Natural killer cell (primary cell): ENCODE results near the gene CTIF. TPM values are rescaled to one million over a fixed set of nuclear protein-coding genes. Genes with fewer than 3 reads are reported as not detected.

Experiments
- ATAC-seq, 3 donors: fragments of 150-1000 bp in 2 of 3; fragments of 200-7000 bp in 1 of 3; cut with Tn5 transposase; 1 replicate in 1 of 3; 2 replicates in 2 of 3; pipeline ENCODE4 v1.10.0; 2021; ENCODE audit warnings: mild to moderate bottlenecking in 2 of 3, moderate library complexity in 2 of 3
- DNase-seq, 2 donors: peaks; one replicate each; pipeline versions ENCODE4 v3.0.0 to v3.0.0-alpha.2; 2013 to 2021; ENCODE audit warnings: mixed read lengths in 1 of 2
- H3K27ac ChIP-seq: one replicate; pipeline ENCODE4 v1.5.1; 2013; ENCODE audit warnings: mild to moderate bottlenecking, low read length
- H3K27me3 ChIP-seq: one replicate; pipeline ENCODE4 v1.6.1; 2013; ENCODE audit warnings: low read length; ENCODE audit not compliant: control insufficient read depth, insufficient read depth
- H3K36me3 ChIP-seq: one replicate; pipeline ENCODE4 v1.6.1; 2013; ENCODE audit warnings: low read length; ENCODE audit not compliant: control insufficient read depth, insufficient read depth
- H3K4me1 ChIP-seq: one replicate; pipeline ENCODE4 v1.6.1; 2013; ENCODE audit warnings: low read length; ENCODE audit not compliant: control insufficient read depth, insufficient read depth
- H3K4me3 ChIP-seq: one replicate; pipeline ENCODE4 v1.5.1; 2013; ENCODE audit warnings: low read length
- H3K9me3 ChIP-seq: one replicate; pipeline ENCODE4 v1.6.1; 2013; ENCODE audit warnings: low read length; ENCODE audit not compliant: control insufficient read depth, insufficient read depth
- H3K27ac Mint-ChIP-seq, 2 donors: one replicate each; pipeline ENCODE4 v1.8.0; 2022; ENCODE audit warnings: mild to moderate bottlenecking in 2 of 2, mixed read lengths in 2 of 2, moderate library complexity in 1 of 2
- H3K27me3 Mint-ChIP-seq, 2 donors: one replicate each; pipeline ENCODE4 v1.8.0; 2022; ENCODE audit warnings: low read depth in 2 of 2, mixed read lengths in 2 of 2
- H3K36me3 Mint-ChIP-seq: one replicate; pipeline ENCODE4 v1.8.0; 2022; ENCODE audit warnings: mixed read lengths
- H3K4me1 Mint-ChIP-seq, 2 donors: one replicate each; pipeline ENCODE4 v1.8.0; 2022; ENCODE audit warnings: mixed read lengths in 2 of 2
- H3K4me3 Mint-ChIP-seq: one replicate; pipeline ENCODE4 v1.8.0; 2022; ENCODE audit warnings: mild to moderate bottlenecking, moderate library complexity, mixed read lengths
- H3K9me3 Mint-ChIP-seq, 2 donors: one replicate each; pipeline ENCODE4 v1.8.0; 2022; ENCODE audit warnings: mixed read lengths in 2 of 2
- WGBS: methylation state at CpG from one replicate; pipeline ENCODE4 v1.1.7; 2013; ENCODE audit warnings: missing lambda C conversion rate; ENCODE audit not compliant: insufficient coverage; 5-methylcytosine and 5-hydroxymethylcytosine counted together
- intact Hi-C: fragments of 100-400 bp; cut with micrococcal nuclease; formaldehyde crosslinking; loops from one replicate; pipeline ENCODE4 v1.14.2; 2022
- total RNA-seq, 4 donors: library from RNA; stranded (reverse); fragments of 120-200 nt in 1 of 4; gene quantifications; one replicate each; pipeline versions ENCODE4 v1.2.3 to v1.2.4, GENCODE V29; 2013 to 2022
- TF ChIP-seq, protein P1 (sequence below): fragments of 200-600 bp; IDR thresholded peaks from one replicate; pipeline ENCODE4 v1.8.0; 2022; ENCODE audit warnings: antibody characterized with exemption

The CTIF gene
- total RNA-seq, 3 donors from 2014 or later (not counting 1 experiment from before 2014, with no cell fraction given): 6.9 to 10.2 (median 8.2) TPM

DNA sequence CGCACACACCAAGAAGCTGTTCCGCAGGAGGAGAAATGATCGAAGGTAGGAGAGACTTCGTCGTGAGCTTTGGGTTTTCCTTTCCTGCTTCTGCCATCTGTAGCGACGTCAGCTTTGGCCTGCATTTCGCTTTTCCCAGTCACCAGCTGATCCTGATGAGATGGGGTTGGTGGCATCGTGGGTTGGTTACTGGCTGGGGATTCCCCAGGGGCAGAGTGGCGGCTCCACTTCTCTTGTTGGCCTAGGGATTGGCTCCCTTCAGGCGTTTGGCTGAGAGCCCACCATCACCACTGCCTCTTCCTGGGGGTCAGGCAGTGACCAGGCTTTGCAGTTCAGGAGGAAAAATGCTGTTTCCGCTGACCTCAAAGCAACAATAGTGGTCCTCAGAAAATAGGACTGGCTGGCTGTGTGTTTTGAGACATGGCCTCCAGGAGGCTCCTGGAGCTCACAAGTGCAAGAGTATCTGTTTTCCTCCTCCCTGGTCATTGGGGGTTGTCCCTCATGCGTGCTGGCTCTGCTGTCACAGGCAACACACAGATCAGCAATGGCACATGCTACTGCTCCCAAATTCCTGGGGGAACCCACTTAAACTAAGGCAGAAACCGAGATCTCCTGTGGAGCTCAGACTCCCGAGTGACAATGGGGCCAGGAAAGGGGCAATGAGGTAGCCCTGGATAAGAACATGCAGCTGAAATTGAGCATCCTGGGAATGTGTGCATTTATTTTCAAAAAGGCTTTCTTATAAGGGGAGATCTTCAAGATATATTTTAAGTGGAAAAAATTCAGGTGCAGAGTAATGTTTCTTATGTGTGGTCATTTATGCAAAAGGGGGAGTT, 173.0 kb downstream of the CTIF start:
- H3K9me3 Mint-ChIP-seq: no peaks in the 10 kb centered on the region
- Histone ChIP-seq H3K4me3 (no peak overlapping the region), H3K36me3 (no peaks in the 10 kb centered on the region), H3K9me3 (no peaks in the 10 kb centered on the region), H3K27me3 (no peaks in the 10 kb centered on the region), H3K27ac (no peak overlapping the region), H3K4me1 (peaks cover 18% of the 10 kb centered on the region)
- TF ChIP-seq, protein P1, sequence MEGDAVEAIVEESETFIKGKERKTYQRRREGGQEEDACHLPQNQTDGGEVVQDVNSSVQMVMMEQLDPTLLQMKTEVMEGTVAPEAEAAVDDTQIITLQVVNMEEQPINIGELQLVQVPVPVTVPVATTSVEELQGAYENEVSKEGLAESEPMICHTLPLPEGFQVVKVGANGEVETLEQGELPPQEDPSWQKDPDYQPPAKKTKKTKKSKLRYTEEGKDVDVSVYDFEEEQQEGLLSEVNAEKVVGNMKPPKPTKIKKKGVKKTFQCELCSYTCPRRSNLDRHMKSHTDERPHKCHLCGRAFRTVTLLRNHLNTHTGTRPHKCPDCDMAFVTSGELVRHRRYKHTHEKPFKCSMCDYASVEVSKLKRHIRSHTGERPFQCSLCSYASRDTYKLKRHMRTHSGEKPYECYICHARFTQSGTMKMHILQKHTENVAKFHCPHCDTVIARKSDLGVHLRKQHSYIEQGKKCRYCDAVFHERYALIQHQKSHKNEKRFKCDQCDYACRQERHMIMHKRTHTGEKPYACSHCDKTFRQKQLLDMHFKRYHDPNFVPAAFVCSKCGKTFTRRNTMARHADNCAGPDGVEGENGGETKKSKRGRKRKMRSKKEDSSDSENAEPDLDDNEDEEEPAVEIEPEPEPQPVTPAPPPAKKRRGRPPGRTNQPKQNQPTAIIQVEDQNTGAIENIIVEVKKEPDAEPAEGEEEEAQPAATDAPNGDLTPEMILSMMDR: peak; percentile 20
- no peaks in the 10 kb centered on the region for H3K27me3 Mint-ChIP-seq
- H3K27ac Mint-ChIP-seq: no peak overlapping the region
- peaks cover 7 to 15% of the 10 kb centered on the region in 2 donors for H3K4me1 Mint-ChIP-seq
- intact Hi-C loops: no loop called here
- DNase-seq: peak in 1 of 2 donors; percentile 53
- H3K4me3 Mint-ChIP-seq: no peak overlapping the region
- ATAC-seq: peak in 2 of 3 donors; percentile 54 to 64
- no peaks in the 10 kb centered on the region for H3K36me3 Mint-ChIP-seq
- 72% methylated on average over 15 of the region's 15 CpGs for WGBS

DNA sequence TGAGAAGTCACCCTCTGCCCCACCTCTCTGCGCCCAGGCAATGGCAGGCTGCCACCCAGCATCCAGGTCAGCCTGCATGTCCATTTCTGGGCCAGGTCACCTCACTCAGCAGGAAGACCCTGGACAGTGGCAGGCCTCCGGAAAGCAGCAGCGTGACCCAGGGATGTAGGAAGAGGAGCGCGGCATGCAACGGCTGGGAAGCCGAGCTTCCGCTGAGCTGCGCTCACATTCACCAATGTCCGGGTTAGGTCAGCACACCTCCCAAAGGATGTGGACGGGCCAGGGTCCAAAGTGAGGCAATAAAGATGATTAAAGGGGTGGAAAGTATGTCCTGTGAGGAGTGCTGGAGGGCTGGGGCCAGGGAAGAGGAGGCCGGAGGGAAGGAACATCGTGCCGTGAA, 174.5 kb downstream of the CTIF start:
- Mint-ChIP-seq H3K9me3 (no peaks in the 10 kb centered on the region), H3K27ac (no peak overlapping the region), H3K36me3 (no peaks in the 10 kb centered on the region), H3K4me3 (no peak overlapping the region), H3K27me3 (no peaks in the 10 kb centered on the region), H3K4me1 (peaks cover 7% of the 10 kb centered on the region in 2 donors)
- ATAC-seq (no peak), DNase-seq (no peak)
- Histone ChIP-seq H3K9me3 (no peaks in the 10 kb centered on the region), H3K27ac (no peak overlapping the region), H3K4me1 (peaks cover 18% of the 10 kb centered on the region), H3K4me3 (no peak overlapping the region), H3K36me3 (no peaks in the 10 kb centered on the region), H3K27me3 (no peaks in the 10 kb centered on the region)
- intact Hi-C loops: no loop called here
- 97% methylated on average over 14 of the region's 14 CpGs for WGBS
- TF ChIP-seq, protein P1: no peak

DNA sequence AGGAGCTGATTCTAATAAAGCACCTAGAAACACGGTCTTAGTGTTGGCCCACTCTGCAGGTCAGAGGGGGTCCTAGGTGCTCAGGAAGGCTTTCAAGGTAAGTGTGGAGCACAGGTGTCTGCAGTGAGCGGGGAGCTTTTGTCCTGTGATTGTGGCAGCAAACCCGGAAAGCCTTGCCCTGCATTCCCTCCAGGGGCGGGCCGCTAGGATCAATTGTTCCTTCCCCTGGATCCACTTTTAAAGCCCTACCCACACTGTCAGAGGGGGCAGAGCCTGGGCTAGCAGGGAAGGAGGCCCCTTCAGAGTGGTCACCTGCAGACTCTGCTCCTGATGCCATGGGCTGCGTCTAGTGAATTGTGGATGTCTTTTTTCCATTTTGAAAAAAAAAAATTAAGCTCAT, 176.0 kb downstream of the CTIF start:
- TF ChIP-seq, protein P1: no peak
- Mint-ChIP-seq H3K4me3 (no peak overlapping the region), H3K27me3 (no peaks in the 10 kb centered on the region), H3K27ac (no peak overlapping the region), H3K9me3 (no peaks in the 10 kb centered on the region), H3K36me3 (no peaks in the 10 kb centered on the region), H3K4me1 (peaks cover 7% of the 10 kb centered on the region in 2 donors)
- ATAC-seq (no peak), DNase-seq (no peak)
- no peaks in the 10 kb centered on the region for H3K27me3 ChIP-seq
- H3K9me3 ChIP-seq: no peaks in the 10 kb centered on the region
- H3K36me3 ChIP-seq: no peaks in the 10 kb centered on the region
- intact Hi-C loops: no loop called here
- H3K4me1 ChIP-seq: peaks cover 18% of the 10 kb centered on the region
- H3K27ac ChIP-seq: no peak overlapping the region
- H3K4me3 ChIP-seq: no peak overlapping the region
- WGBS: 96% methylated on average over 6 of the region's 6 CpGs
